RWPE2 (cell line): Measurements from ENCODE around the gene USF3.

ENCODE experiments used
- ATAC-seq: fragments of 200-7000 bp; cut with Tn5 transposase; 3 replicates; pipeline ENCODE4 v1.9.1; 2021; ENCODE audit warnings: low read depth
- DNase-seq: peaks from one replicate; pipeline ENCODE4 v3.0.0-alpha.2; 2020; ENCODE audit warnings: low spot score
- H3K27ac ChIP-seq: fragments of 450-650 bp; 2 replicates; pipeline ENCODE4 v1.5.1; 2017; ENCODE audit warnings: mild to moderate bottlenecking; ENCODE audit not compliant: poor library complexity, severe bottlenecking
- H3K27me3 ChIP-seq: fragments of 250-450 bp; sonication (Bioruptor Pico); 2 replicates; pipeline ENCODE4 v1.5.1; 2021; ENCODE audit warnings: mild to moderate bottlenecking, moderate library complexity; ENCODE audit not compliant: insufficient read depth, poor library complexity, severe bottlenecking
- H3K36me3 ChIP-seq: fragments of 250-450 bp; sonication (Bioruptor Pico); 2 replicates; pipeline ENCODE4 v1.5.1; 2020; ENCODE audit warnings: low read depth, mild to moderate bottlenecking, moderate library complexity
- H3K4me1 ChIP-seq: fragments of 250-450 bp; sonication (Bioruptor Pico); 2 replicates; pipeline ENCODE4 v1.5.1; 2021; ENCODE audit warnings: mild to moderate bottlenecking, moderate library complexity; ENCODE audit not compliant: insufficient read depth, poor library complexity, severe bottlenecking
- H3K4me3 ChIP-seq: fragments of 250-450 bp; sonication (Bioruptor Pico); 2 replicates; pipeline ENCODE4 v1.5.1; 2021; ENCODE audit warnings: mild to moderate bottlenecking, moderate library complexity; ENCODE audit not compliant: severe bottlenecking
- H3K9me3 ChIP-seq: fragments of 250-450 bp; sonication (Bioruptor Pico); 2 replicates; pipeline ENCODE4 v1.5.1; 2021; ENCODE audit warnings: mild to moderate bottlenecking, moderate library complexity; ENCODE audit not compliant: severe bottlenecking
- CTCF ChIP-seq: fragments of 450-650 bp; IDR thresholded peaks from one replicate; pipeline ENCODE4 v1.5.1; 2017; ENCODE audit warnings: mild to moderate bottlenecking, moderate library complexity; ENCODE audit not compliant: poor library complexity, severe bottlenecking

The USF3 gene

DNA sequence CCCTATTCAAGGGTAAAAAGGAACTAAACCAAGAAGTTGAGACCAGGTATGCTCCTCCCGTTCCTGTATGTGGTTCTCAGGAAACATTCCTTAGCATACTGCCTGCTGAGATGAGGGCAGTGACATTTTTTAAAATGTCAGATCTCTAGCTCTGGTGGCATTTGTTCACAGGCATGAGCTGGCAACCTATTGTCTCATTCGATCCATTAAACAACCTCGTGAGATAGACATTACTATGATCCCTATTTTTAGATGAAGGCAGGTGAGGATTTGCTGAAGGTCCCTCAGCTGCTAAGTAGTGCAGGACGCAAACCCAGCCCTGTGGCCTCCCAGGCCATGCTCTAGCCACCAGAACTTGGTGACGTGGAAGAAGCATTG lies 89.2 kb downstream of the USF3 start:
- ATAC-seq (no peak), DNase-seq (no peak)
- Histone ChIP-seq H3K9me3 (no peaks in the 10 kb centered on the region), H3K27me3 (no peaks in the 10 kb centered on the region), H3K4me1 (no peaks in the 10 kb centered on the region), H3K4me3 (no peak overlapping the region), H3K27ac (no peak overlapping the region), H3K36me3 (no peaks in the 10 kb centered on the region)
- no peak for TF ChIP-seq CTCF

DNA sequence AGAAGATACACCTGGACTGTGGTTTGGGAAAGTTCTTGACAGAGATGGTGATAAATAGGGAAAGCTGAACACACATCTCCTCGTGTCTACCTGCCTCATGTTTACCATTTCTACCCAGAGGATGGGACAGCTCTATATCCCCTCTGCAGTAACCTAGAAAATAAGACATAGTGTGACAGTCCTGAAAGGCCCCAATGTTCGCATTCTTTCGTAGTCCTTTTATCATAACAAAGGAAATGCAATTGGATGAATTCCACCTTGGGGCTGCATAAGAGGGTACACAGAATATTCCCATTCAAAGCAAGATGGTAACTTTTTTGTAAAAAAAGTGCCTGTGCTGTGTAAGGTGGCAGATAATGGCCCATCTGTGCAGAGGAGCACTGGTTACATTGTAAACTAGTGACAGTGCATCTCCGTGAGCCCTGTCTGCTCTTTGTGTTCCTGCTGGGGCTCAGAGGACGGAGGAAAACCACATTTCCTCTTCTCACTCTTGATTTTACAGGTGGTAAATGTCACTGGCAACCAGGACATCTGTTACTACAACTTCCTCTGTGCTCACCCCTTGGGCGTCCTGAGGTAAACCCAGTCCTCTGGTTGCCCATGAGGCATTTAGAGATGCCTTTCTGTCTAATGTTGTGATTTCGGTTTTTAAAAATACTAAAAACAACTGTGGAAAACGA lies 89.8 kb downstream of the USF3 start:
- no peaks in the 10 kb centered on the region for H3K36me3 ChIP-seq
- no peak overlapping the region for H3K4me3 ChIP-seq
- TF ChIP-seq CTCF = no peak
- H3K4me1 ChIP-seq = no peaks in the 10 kb centered on the region
- no peak for DNase-seq
- no peaks in the 10 kb centered on the region for H3K27me3 ChIP-seq
- no peak for ATAC-seq
- H3K9me3 ChIP-seq = no peaks in the 10 kb centered on the region
- no peak overlapping the region for H3K27ac ChIP-seq

DNA sequence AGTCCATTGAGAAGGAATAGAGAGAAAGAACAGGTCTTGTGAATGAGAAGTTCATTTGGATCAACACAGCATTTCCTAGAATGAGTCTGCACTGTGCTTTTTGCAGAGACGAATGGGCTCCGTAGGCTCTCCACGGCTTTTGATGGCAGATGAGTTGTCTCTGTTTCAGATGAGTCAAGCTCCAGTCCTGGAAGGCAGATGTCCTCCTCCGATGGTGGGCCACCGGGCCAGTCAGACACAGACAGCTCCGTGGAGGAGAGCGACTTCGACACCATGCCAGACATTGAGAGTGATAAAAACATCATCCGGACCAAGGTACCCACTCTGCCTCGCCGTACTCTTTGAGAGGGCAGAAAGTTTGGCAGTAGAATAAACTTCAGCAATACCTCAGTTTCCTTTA lies 93.6 kb downstream of the USF3 start:
- no peaks in the 10 kb centered on the region for H3K27me3 ChIP-seq
- ATAC-seq = no peak
- no peak for TF ChIP-seq CTCF
- no peak overlapping the region for H3K27ac ChIP-seq
- H3K4me3 ChIP-seq = no peak overlapping the region
- H3K9me3 ChIP-seq = no peaks in the 10 kb centered on the region
- no peaks in the 10 kb centered on the region for H3K4me1 ChIP-seq
- DNase-seq = no peak
- no peaks in the 10 kb centered on the region for H3K36me3 ChIP-seq

GRCh38 chr3:113602256-113602655 lies 94.2 kb downstream of the USF3 start:
- no peak overlapping the region for H3K27ac ChIP-seq
- no peak for ATAC-seq
- no peaks in the 10 kb centered on the region for H3K36me3 ChIP-seq
- DNase-seq = no peak
- no peaks in the 10 kb centered on the region for H3K9me3 ChIP-seq
- H3K4me3 ChIP-seq = no peak overlapping the region
- H3K27me3 ChIP-seq = no peaks in the 10 kb centered on the region
- no peak for TF ChIP-seq CTCF
- H3K4me1 ChIP-seq = no peaks in the 10 kb centered on the region

DNA sequence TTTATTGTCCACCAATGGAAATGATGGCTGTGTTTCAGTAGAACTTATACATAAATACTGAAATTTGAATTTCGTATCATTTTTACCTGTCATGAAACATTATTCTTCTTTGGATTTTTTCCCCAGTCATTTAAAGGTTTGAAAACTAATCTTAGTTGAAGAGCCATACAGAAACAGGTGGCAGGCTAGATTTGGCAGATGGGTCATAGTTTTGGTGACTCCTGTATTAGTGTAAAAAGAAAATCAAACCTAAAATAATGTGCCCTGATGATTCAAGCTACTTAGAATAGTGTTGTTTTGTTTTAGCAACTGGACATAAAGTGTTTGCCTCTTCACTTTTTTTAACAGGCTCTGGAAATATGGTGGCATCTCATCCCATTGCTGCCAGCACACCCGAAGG lies 95.2 kb downstream of the USF3 start:
- no peaks in the 10 kb centered on the region for H3K36me3 ChIP-seq
- H3K9me3 ChIP-seq = no peaks in the 10 kb centered on the region
- no peak overlapping the region for H3K4me3 ChIP-seq

More for the DNA sequence above, 95.2 kb downstream of the USF3 start:
- Histone ChIP-seq H3K4me1 (no peaks in the 10 kb centered on the region), H3K27me3 (no peaks in the 10 kb centered on the region), H3K27ac (no peak overlapping the region)
- no peak for DNase-seq
- no peak for TF ChIP-seq CTCF
- ATAC-seq = no peak
